GM12878 (cell line): ENCODE data around the gene KLF15. TPM values are rescaled to one million over a fixed set of nuclear protein-coding genes. Genes with fewer than 3 reads are reported as not detected.

Experiments used
- BCL11A ChIP-seq: IDR thresholded peaks from 2 replicates; pipeline ENCODE4 v1.6.1; 2011; ENCODE audit warnings: low read depth, low read length
- CEBPZ ChIP-seq: fragments of 150-350 bp; IDR thresholded peaks from 2 replicates; pipeline ENCODE4 v1.6.1; 2016; ENCODE audit warnings: low read depth, low read length
- ZNF207 ChIP-seq: fragments of 450-650 bp; IDR thresholded peaks from 2 replicates; pipeline ENCODE4 v1.6.1; 2014; ENCODE audit warnings: antibody characterized with exemption, mild to moderate bottlenecking, borderline replicate concordance
- ZNF592 ChIP-seq: fragments of 450-650 bp; IDR thresholded peaks from 2 replicates; pipeline ENCODE4 v1.6.1; 2017; ENCODE audit warnings: mild to moderate bottlenecking, moderate library complexity
- polyA plus RNA-seq, 11 experiments: library from polyadenylated mRNA; depleted of rRNA in 4 of 11; unstranded in 6 of 11; stranded (reverse) in 5 of 11; fragments of >200 nt; fragmentation: Nextera tagmentation in 4 of 11; fragmentation: Illumina TruSeq in 1 of 11; extraction: Ambion mirVana in 4 of 11; extraction: Trizol in 1 of 11; gene quantifications; 1 replicate in 1 of 11; 2 replicates in 10 of 11; pipeline versions ENCODE4 v1.2.1 to v1.2.3, GENCODE V29; 2011 to 2016; ENCODE audit warnings: inconsistent platforms in 2 of 11, missing spikeins in 2 of 11, low read depth in 1 of 11
- total RNA-seq, 4 experiments: library from RNA; depleted of rRNA in 3 of 4; stranded (reverse); fragments of >200 nt in 3 of 4; fragmentation: Illumina TruSeq in 1 of 4; extraction: Trizol in 1 of 4; gene quantifications; 2 replicates each; pipeline versions ENCODE4 v1.2.1 to v1.2.3, GENCODE V29; 2013 to 2021

Gene KLF15
- total and polyA plus RNA-seq, 10 of the 15 experiments (the other 5 are each of a cell fraction or from before 2014, with no cell fraction given), result 0.15 TPM; not detected in 9

DNA sequence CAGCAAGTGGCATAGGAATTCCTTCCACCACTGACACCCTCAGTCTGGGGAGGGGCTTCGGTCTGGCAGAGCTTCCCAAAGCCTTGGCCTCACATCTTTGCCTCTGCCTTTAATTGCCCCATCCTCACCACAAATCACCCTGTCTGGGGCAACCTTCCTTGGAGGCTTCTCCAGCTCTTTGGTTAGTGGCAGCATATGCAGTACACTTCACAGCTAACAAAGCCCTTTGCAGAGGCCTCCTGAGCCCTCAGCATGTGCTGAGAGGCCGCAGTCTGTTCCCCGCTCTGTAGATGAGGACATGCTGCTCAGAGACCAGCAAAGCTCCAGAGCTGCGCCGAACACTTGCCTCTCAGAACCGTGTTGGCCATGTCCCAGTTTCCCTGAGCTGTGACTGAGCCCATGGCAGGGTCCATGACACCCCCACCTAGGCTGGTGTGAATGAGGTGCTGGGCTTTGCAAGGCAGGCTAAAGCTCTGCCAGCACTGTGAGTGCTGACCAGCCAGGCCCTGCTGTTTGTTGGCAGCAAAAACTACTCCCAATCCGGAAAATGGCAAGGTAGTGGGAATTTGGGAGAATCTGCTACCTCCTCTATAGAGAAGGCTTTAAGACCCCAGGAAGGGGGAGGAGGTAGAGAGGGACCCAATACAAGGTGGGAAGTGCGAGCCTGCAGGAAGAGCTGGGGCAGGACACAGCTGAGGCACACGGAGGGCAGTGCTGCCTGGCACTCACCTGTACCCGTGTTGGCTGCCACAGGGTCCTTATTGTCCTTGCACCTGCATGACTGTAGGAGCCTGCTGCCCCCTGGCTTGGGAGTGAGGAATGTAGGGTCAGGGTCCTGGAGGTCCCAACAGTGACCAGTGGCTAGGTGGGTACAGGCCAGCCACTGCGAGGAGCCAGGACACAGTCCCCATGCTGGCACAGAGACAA lies 8.4 kb upstream of the KLF15 start (continued):
- no peak for TF ChIP-seq CEBPZ
- no peak for TF ChIP-seq ZNF207
- no peak for TF ChIP-seq BCL11A
- no peak for TF ChIP-seq ZNF592
